Measurements from ENCODE around the gene TCFL5.

DNA sequence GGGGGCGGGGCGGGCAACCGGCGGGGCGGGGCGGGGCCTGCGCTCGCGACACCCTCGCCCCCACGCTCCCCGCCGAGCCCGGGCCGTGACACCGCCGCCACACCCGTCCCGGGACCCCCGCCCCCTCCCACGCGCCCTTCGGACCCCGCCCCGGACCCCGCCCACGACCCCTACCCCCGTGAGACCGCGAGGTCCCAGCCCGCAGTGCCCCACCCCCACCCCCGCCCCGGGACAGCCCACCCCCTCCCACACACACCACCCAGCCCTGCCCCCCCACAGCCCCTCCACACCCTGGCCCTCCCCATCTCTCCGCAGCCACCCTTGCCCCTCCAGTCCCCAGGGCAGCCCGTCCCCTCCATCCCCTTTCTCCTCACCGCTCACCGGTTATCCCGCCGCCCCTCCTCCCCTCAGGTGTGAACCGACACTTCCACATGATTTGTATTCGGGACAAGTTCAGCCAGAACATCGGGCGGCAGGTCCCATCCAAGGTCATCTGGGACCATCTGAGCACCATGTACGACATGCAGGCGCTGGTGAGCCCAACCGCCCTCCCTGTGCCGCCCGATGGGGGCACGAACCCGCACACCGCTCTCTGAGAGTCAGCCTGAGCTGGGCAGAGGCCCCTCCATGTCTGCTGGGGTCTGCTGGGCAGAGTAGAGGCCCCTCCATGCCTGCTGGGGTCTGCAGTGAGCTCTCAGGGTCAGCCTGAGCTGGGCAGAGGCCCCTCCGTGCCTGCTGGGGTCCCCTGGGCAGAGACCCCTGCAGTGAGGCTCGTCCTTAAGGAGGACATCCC lies 64.7 kb downstream of the TCFL5 start:
- TF ChIP-seq, protein P1, sequence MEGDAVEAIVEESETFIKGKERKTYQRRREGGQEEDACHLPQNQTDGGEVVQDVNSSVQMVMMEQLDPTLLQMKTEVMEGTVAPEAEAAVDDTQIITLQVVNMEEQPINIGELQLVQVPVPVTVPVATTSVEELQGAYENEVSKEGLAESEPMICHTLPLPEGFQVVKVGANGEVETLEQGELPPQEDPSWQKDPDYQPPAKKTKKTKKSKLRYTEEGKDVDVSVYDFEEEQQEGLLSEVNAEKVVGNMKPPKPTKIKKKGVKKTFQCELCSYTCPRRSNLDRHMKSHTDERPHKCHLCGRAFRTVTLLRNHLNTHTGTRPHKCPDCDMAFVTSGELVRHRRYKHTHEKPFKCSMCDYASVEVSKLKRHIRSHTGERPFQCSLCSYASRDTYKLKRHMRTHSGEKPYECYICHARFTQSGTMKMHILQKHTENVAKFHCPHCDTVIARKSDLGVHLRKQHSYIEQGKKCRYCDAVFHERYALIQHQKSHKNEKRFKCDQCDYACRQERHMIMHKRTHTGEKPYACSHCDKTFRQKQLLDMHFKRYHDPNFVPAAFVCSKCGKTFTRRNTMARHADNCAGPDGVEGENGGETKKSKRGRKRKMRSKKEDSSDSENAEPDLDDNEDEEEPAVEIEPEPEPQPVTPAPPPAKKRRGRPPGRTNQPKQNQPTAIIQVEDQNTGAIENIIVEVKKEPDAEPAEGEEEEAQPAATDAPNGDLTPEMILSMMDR (IDR thresholded peaks at IDR 0.05; ENCODE audit: borderline replicate concordance, extremely low read depth, low read length, poor library complexity, severe bottlenecking): no peak
- TF ChIP-seq EZH2 (IDR thresholded peaks at IDR 0.05; ENCODE audit: borderline replicate concordance, low read depth, low read length, severe bottlenecking): no peak

Measured in DND-41 (cell line).